ENCODE measurements around the gene GKN2. TPM values are rescaled to one million over a fixed set of nuclear protein-coding genes. Genes with fewer than 3 reads are reported as not detected.

Gene GKN2
- total RNA-seq, 2 experiments from 2014 or later = not detected

GRCh38 chr2:68940369-68940768 is 12.3 kb downstream of the GKN2 start:
- Histone ChIP-seq H4K20me1 (ENCODE audit: insufficient read depth, low read length) (no peaks in the 10 kb centered on the region), H3K36me3 (ENCODE audit: insufficient read depth, low read length) (no peaks in the 10 kb centered on the region), H2AFZ (ENCODE audit: low read length) (no peak overlapping the region), H3K4me3 (ENCODE audit: low read depth, low read length, poor library complexity, severe bottlenecking) (no peak overlapping the region), H3K4me2 (ENCODE audit: low read length) (no peak overlapping the region), H3K79me2 (ENCODE audit: insufficient read depth, low read depth, low read length) (no peaks in the 10 kb centered on the region), H3K27ac (ENCODE audit: low read depth, low read length, poor library complexity, severe bottlenecking) (no peak overlapping the region), H3K4me1 (ENCODE audit: insufficient read depth, low read length, poor library complexity, severe bottlenecking) (no peaks in the 10 kb centered on the region), H3K9me2 (ENCODE audit: insufficient read depth, low read length) (no peaks in the 10 kb centered on the region), H3K9me3 (ENCODE audit: low read length) (0 out of 2 replicates have a peak, but pooled peaks cover 9% of the 10 kb centered on the region)
- ChIA-PET POLR2A (interaction anchor here (0.6 kb wide), 2 partner anchors 22 to 624 kb away, joined by 3 to 7 read pairs; no protein-coding TSS in a partner anchor), CTCF (ENCODE audit: unreplicated experiment) (no interaction called here)
- no TSS peak for BruUV-seq (replicated peaks)
- DNase-seq (ENCODE audit: low spot score) = no peak
- TF ChIP-seq CTCF (conservative IDR thresholded peaks at IDR 0.05; ENCODE audit: low read length) (no peak), EZH2phosphoT487 (IDR thresholded peaks at IDR 0.05; ENCODE audit: borderline replicate concordance, low read depth, low read length) (no peak)
- intact Hi-C loops (cut with micrococcal nuclease; ENCODE audit: unreplicated experiment) = no loop called here

- H2AFZ ChIP-seq (ENCODE audit: low read length) = no peak overlapping the region
- H3K79me2 ChIP-seq (ENCODE audit: insufficient read depth, low read depth, low read length) = no peaks in the 10 kb centered on the region
- BruUV-seq (replicated peaks) = no TSS peak
- H3K4me1 ChIP-seq (ENCODE audit: insufficient read depth, low read length, poor library complexity, severe bottlenecking) = no peaks in the 10 kb centered on the region
- intact Hi-C loops (cut with micrococcal nuclease; ENCODE audit: unreplicated experiment) = no loop called here
- CTCF ChIA-PET (ENCODE audit: unreplicated experiment) = no interaction called here
- H3K27ac ChIP-seq (ENCODE audit: low read depth, low read length, poor library complexity, severe bottlenecking) = no peak overlapping the region
- no peaks in the 10 kb centered on the region for H4K20me1 ChIP-seq (ENCODE audit: insufficient read depth, low read length)
- H3K4me3 ChIP-seq (ENCODE audit: low read depth, low read length, poor library complexity, severe bottlenecking) = no peak overlapping the region
- POLR2A ChIA-PET = interaction anchor here (0.6 kb wide), 2 partner anchors 22 to 624 kb away, joined by 3 to 7 read pairs; no protein-coding TSS in a partner anchor
- 0 out of 2 replicates have a peak, but pooled peaks cover 9% of the 10 kb centered on the region for H3K9me3 ChIP-seq (ENCODE audit: low read length)
- TF ChIP-seq EZH2phosphoT487 (IDR thresholded peaks at IDR 0.05; ENCODE audit: borderline replicate concordance, low read depth, low read length) (no peak), CTCF (conservative IDR thresholded peaks at IDR 0.05; ENCODE audit: low read length) (no peak)
- H3K36me3 ChIP-seq (ENCODE audit: insufficient read depth, low read length) = no peaks in the 10 kb centered on the region
- H3K4me2 ChIP-seq (ENCODE audit: low read length) = no peak overlapping the region
- no peak for DNase-seq (ENCODE audit: low spot score)
- H3K9me2 ChIP-seq (ENCODE audit: insufficient read depth, low read length) = no peaks in the 10 kb centered on the region
Observed at GRCh38 chr2:68939962-68940361, 12.7 kb downstream of the GKN2 start.

GRCh38 chr2:68938938-68939337 is 13.8 kb downstream of the GKN2 start:
- ChIA-PET POLR2A (no interaction called here), CTCF (ENCODE audit: unreplicated experiment) (no interaction called here)
- 0 out of 2 replicates have a peak, but pooled peaks cover 9% of the 10 kb centered on the region for H3K9me3 ChIP-seq (ENCODE audit: low read length)
- TF ChIP-seq CTCF (conservative IDR thresholded peaks at IDR 0.05; ENCODE audit: low read length) (no peak), EZH2phosphoT487 (IDR thresholded peaks at IDR 0.05; ENCODE audit: borderline replicate concordance, low read depth, low read length) (no peak)
- H4K20me1 ChIP-seq (ENCODE audit: insufficient read depth, low read length) = no peaks in the 10 kb centered on the region
- no peak overlapping the region for H2AFZ ChIP-seq (ENCODE audit: low read length)
- no peaks in the 10 kb centered on the region for H3K4me1 ChIP-seq (ENCODE audit: insufficient read depth, low read length, poor library complexity, severe bottlenecking)
- H3K9me2 ChIP-seq (ENCODE audit: insufficient read depth, low read length) = no peaks in the 10 kb centered on the region
- no peaks in the 10 kb centered on the region for H3K79me2 ChIP-seq (ENCODE audit: insufficient read depth, low read depth, low read length)
- no peak overlapping the region for H3K4me3 ChIP-seq (ENCODE audit: low read depth, low read length, poor library complexity, severe bottlenecking)
- no peak overlapping the region for H3K4me2 ChIP-seq (ENCODE audit: low read length)
- H3K36me3 ChIP-seq (ENCODE audit: insufficient read depth, low read length) = no peaks in the 10 kb centered on the region
- BruUV-seq (replicated peaks) = no TSS peak
- H3K27ac ChIP-seq (ENCODE audit: low read depth, low read length, poor library complexity, severe bottlenecking) = no peak overlapping the region
- intact Hi-C loops (cut with micrococcal nuclease; ENCODE audit: unreplicated experiment) = no loop called here
- no peak for DNase-seq (ENCODE audit: low spot score)
